Measurements from ENCODE around the gene EXOC3. TPM values are rescaled to one million over a fixed set of nuclear protein-coding genes. Genes with fewer than 3 reads are reported as not detected.

The EXOC3 gene
- total and polyA plus RNA-seq, 2 of the 8 experiments (the other 6 are each of a cell fraction or from before 2014, with no cell fraction given), result 14.4 to 30.0 TPM

- Histone ChIP-seq H3K56ac (replicated peaks; ENCODE audit: insufficient read length, low read depth, low read length) (no peak overlapping the region), H2BK15ac (ENCODE audit: low read length) (no peak overlapping the region), H3K4me3 (ENCODE audit: extremely low read depth in 1 of 4, insufficient read depth in 2 of 4, low read depth in 3 of 4, low read length in 4 of 4) (no peak overlapping the region), H3K79me2 (ENCODE audit: control insufficient read depth in 1 of 2, insufficient read depth in 2 of 2, low read length in 2 of 2) (no peaks in the 10 kb centered on the region), H3K27me3 (replicated peaks in 1 of 4; ENCODE audit: control insufficient read depth in 3 of 4, extremely low read depth in 1 of 4, insufficient read depth in 3 of 4, low read length in 3 of 4) (no peaks in the 10 kb centered on the region), H2AK5ac (ENCODE audit: low read depth, low read length) (no peak overlapping the region), H4K8ac (ENCODE audit: extremely low read depth, insufficient read depth, low read length) (no peak overlapping the region), H2BK5ac (ENCODE audit: low read depth, low read length) (no peak overlapping the region), H2BK20ac (ENCODE audit: low read length) (no peak overlapping the region), H3K27ac (ENCODE audit: low read depth, low read length) (no peak overlapping the region), H3K23me2 (ENCODE audit: low read depth, low read length) (no peaks in the 10 kb centered on the region), H3K36me3 (ENCODE audit: control insufficient read depth in 2 of 4, insufficient read depth in 4 of 4, low read length in 3 of 4) (peaks cover 0 to 11% (median 3%) of the 10 kb centered on the region in 4 experiments; a peak in 4 of 8 replicates), H2BK120ac (replicated peaks; ENCODE audit: low read depth, low read length) (no peak overlapping the region), H2AFZ (ENCODE audit: low read length) (no peak overlapping the region), H2BK12ac (ENCODE audit: low read depth, low read length) (no peak overlapping the region), H3K9me3 (ENCODE audit: insufficient read depth in 2 of 2, low read depth in 1 of 2, low read length in 1 of 2) (no peaks in the 10 kb centered on the region), H4K20me1 (replicated peaks in 1 of 2; ENCODE audit: control insufficient read depth in 1 of 2, insufficient read depth in 2 of 2, low read length in 2 of 2) (peaks cover 2 to 3% of the 10 kb centered on the region in 2 experiments), H3K4ac (replicated peaks; ENCODE audit: insufficient read length, low read depth, low read length) (no peak overlapping the region), H3K4me2 (ENCODE audit: insufficient read depth in 1 of 2, low read depth in 2 of 2, low read length in 2 of 2) (no peak overlapping the region), H4K91ac (replicated peaks; ENCODE audit: insufficient read length, low read length) (no peak overlapping the region), H3K4me1 (replicated peaks in 1 of 4; ENCODE audit: control insufficient read depth in 3 of 4, insufficient read depth in 4 of 4, low read length in 3 of 4) (no peaks in the 10 kb centered on the region), H3K14ac (ENCODE audit: insufficient read length) (no peak overlapping the region), H3K18ac (ENCODE audit: extremely low read depth, low read length) (no peak overlapping the region), H3K9ac (replicated peaks in 1 of 4; ENCODE audit: extremely low read depth in 1 of 4, low read depth in 3 of 4, low read length in 3 of 4) (no peak overlapping the region), H4K5ac (ENCODE audit: insufficient read length, low read depth, low read length) (no peak overlapping the region), H3K79me1 (ENCODE audit: low read depth, low read length) (no peaks in the 10 kb centered on the region), H3K23ac (ENCODE audit: insufficient read length) (no peak overlapping the region)
- DNase-seq (ENCODE audit: low read depth in 1 of 2, low spot score in 2 of 2), result no peak
- ChIA-PET CTCF (ENCODE audit: partially characterized antibody) (interaction anchor here (4.0 kb wide), 1 partner anchor 18 kb away, joined by 14 read pairs; no protein-coding TSS in a partner anchor), POLR2A (ENCODE audit: partially characterized antibody) (interaction anchor here (1.4 kb wide), 1 partner anchor 11 kb away, joined by 4 read pairs; no protein-coding TSS in a partner anchor)
- 96% methylated on average over 19 of the region's 19 CpGs; no CpG with 5 or more reads in 1 of the 2 experiments for WGBS, 2 experiments (ENCODE audit: extremely low coverage in 1 of 2, insufficient coverage in 1 of 2, insufficient read length in 1 of 2, insufficient replicate concordance in 2 of 2, low coverage in 1 of 2, low lambda C conversion rate in 2 of 2, missing lambda C conversion rate in 1 of 2)
- no peak for TF ChIP-seq YY1 (IDR thresholded peaks at IDR 0.05; ENCODE audit: low read depth, low read length)
- no peak for FAIRE-seq
Measured at GRCh38 chr5:464446-464842, 21.5 kb downstream of the EXOC3 start.
